Bronchial epithelial cell (primary cell): Measurements from ENCODE around the gene LNP1. TPM values are rescaled to one million over a fixed set of nuclear protein-coding genes. Genes with fewer than 3 reads are reported as not detected.
A peak's percentile ranks its signal among the peaks of the same experiment; 100 is the strongest.

Experiments used
- DNase-seq: peaks from one replicate; pipeline ENCODE4 v3.0.0-alpha.2; 2010; ENCODE audit warnings: low read depth
- FAIRE-seq: peaks from 2 replicates; lab custom pipeline; 2011; peaks lifted over from hg19 to GRCh38; lab: Jason Lieb, UNC
- H3K27me3 ChIP-seq: 2 replicates; pipeline ENCODE4 v1.5.1; 2011; ENCODE audit warnings: low read length; ENCODE audit not compliant: control insufficient read depth, insufficient read depth
- H3K36me3 ChIP-seq: 2 replicates; pipeline ENCODE4 v1.5.1; 2011; ENCODE audit warnings: low read length; ENCODE audit not compliant: control insufficient read depth, insufficient read depth
- H3K4me3 ChIP-seq: 2 replicates; pipeline ENCODE4 v1.5.1; 2011; ENCODE audit warnings: mild to moderate bottlenecking, low read depth, low read length, control low read depth
- total RNA-seq: library from RNA; depleted of rRNA; stranded (reverse); fragments of >200 nt; gene quantifications from 2 replicates; pipeline ENCODE4 v1.2.1, GENCODE V29; 2014
- TF ChIP-seq, protein P1 (sequence below): IDR thresholded peaks from 2 replicates; pipeline ENCODE4 v1.5.1; 2011; ENCODE audit warnings: mild to moderate bottlenecking, moderate library complexity, low read length, control low read depth, inconsistent platforms; ENCODE audit not compliant: insufficient read depth, severe bottlenecking

LNP1 gene
- total RNA-seq, 1 donor from 2014 or later, result 1.1 TPM

DNA sequence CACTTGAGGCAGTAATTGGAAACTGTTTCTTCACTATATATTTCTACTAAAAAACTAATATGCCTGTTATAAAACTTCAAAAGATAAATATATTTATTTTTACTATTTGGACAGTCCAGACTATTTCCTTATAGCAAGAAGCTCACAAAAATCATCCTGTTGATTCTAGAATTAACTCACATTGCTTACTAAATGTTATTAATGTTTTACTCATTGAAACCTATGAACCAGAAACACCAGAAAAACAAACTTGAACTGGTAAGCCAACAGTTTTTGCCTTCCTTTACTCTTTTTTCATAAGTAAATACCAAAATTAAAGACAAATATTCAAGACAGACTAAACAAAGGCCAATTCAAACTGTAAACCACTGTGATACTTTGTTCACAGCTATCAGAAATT is 26.8 kb upstream of the LNP1 start:
- TF ChIP-seq, protein P1, sequence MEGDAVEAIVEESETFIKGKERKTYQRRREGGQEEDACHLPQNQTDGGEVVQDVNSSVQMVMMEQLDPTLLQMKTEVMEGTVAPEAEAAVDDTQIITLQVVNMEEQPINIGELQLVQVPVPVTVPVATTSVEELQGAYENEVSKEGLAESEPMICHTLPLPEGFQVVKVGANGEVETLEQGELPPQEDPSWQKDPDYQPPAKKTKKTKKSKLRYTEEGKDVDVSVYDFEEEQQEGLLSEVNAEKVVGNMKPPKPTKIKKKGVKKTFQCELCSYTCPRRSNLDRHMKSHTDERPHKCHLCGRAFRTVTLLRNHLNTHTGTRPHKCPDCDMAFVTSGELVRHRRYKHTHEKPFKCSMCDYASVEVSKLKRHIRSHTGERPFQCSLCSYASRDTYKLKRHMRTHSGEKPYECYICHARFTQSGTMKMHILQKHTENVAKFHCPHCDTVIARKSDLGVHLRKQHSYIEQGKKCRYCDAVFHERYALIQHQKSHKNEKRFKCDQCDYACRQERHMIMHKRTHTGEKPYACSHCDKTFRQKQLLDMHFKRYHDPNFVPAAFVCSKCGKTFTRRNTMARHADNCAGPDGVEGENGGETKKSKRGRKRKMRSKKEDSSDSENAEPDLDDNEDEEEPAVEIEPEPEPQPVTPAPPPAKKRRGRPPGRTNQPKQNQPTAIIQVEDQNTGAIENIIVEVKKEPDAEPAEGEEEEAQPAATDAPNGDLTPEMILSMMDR, result no peak

DNA sequence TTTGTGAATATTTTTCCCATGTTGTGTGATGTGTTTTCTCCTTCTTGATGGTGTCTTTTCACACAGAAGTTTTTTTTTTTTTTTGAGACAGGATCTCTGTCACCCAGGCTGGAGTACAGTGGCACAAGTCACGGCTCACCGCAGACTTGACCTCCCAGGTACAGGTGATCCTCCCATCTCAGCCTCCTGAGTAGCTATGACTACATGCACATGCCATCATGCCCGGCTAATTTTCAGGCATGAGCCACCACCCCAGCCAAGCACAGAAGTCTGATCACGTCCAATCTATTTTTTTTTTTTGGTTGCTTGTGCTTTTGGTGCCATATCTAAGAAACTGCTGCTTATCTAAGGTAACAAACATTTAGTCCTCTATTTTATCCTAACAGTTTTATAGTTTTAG is 25.0 kb upstream of the LNP1 start:
- no peak for FAIRE-seq
- DNase-seq, result no peak
- Histone ChIP-seq H3K36me3 (peaks cover 6% of the 10 kb centered on the region), H3K4me3 (no peak overlapping the region), H3K27me3 (no peaks in the 10 kb centered on the region)
- TF ChIP-seq, protein P1, result no peak

More for the DNA sequence above, 26.8 kb upstream of the LNP1 start:
- FAIRE-seq (no peak), DNase-seq (no peak)
- Histone ChIP-seq H3K4me3 (no peak overlapping the region), H3K27me3 (no peaks in the 10 kb centered on the region), H3K36me3 (peaks cover 6% of the 10 kb centered on the region)

DNA sequence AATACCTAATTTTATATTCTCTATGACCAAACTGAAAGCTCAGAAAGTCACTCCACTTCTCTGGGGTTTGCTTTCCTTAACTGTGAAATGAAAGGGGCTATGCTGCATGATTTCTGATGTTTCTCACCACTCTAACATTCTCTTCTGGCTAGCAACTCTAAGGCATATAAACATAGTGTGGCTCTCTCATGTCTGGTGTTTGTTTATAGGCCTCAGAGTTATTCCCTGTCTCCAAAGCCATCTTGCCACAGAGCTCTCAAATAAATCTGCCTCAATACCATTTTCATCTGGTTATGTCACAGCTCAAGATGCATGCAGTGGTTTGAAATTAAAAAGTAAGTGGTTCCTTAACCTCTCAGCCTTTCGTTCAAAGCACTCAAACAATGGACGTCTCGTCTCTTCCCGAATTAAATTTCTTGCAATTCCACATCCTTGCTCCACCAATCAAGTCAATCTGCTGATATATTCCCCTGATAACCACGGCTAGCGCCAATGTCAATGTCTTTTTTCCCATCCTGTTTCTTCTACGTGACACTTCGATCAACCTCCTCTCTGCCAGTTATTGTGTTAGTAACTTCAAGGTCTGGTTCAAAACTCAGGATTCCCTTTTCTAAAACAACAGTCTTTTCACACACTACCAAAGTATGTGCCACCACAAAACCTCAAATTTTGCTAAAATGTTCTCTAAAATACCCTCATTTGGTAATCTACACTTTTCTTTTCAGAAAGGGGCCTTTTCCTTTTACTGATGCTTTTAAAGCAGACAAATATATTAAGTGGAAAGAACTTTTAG is 16.4 kb upstream of the LNP1 start:
- DNase-seq (no peak), FAIRE-seq (peak; percentile 28)
- peaks cover 3% of the 10 kb centered on the region for H3K36me3 ChIP-seq
- H3K4me3 ChIP-seq, result no peak overlapping the region
- H3K27me3 ChIP-seq, result no peaks in the 10 kb centered on the region
- TF ChIP-seq, protein P1, result no peak

DNA sequence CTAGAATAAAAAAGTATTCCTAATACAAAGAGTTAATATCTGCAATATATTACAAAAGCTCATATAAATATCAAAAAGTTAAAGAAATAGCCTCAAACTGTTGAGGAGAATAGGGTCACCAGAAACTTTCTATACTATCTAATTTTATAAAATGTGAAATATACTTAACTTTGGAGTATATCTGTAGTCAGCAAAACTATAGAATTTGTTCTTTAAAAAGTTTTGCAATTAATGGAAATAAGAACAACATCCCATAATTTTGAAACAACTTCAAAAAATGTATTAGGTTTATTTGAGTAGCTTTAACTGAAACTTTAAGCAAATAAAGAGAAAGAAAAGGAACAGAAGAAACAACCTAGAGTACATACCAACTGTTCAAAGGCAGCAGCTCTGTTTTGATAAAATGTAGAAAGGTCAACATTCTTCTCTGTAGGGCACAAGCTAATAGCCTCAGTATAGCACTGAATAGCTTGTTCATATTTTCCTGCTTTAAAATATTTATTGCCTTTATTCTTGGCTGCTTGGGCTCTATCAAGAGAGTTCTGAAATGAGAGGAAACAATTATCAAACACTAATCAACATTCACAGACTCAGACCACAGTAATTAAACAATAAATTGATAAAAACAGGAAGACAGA is 14.8 kb upstream of the LNP1 start:
- Histone ChIP-seq H3K4me3 (no peak overlapping the region), H3K36me3 (peaks cover 1% of the 10 kb centered on the region), H3K27me3 (no peaks in the 10 kb centered on the region)
- TF ChIP-seq, protein P1, result no peak
- DNase-seq (no peak), FAIRE-seq (no peak)

DNA sequence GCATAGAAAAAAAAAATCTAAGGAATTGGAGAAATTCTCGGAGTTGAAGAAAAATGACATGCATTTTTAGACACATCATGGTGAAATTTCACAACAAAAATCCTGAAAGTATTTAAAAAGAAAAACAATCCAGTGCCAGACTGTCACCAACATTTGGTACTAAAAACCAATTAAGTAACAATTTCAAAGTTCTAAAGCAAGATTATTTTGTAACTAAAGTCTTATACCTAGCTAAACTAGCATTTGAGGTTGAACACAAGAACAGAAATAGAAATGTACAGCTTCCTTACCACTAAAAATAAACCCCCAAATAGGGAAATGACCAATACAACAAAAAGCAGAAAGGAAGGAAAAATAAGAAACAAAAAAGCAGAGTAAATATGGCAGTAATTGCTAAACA is 12.3 kb upstream of the LNP1 start:
- FAIRE-seq (no peak), DNase-seq (no peak)
- Histone ChIP-seq H3K36me3 (peaks cover 1% of the 10 kb centered on the region), H3K4me3 (no peak overlapping the region), H3K27me3 (no peaks in the 10 kb centered on the region)
- TF ChIP-seq, protein P1, result no peak
